Endometrial microvascular endothelial cells (primary cell): ENCODE measurements around the gene NDUFB6. TPM values are rescaled to one million over a fixed set of nuclear protein-coding genes. Genes with fewer than 3 reads are reported as not detected.
"Not testable (repeated sequence)": the region's sequence is repeated elsewhere in the genome, so short reads cannot be mapped to it uniquely, and the experiment has no call there.

Source experiments
- in situ Hi-C: cut with HindIII; loops from 2 replicates; pipeline ENCODE4 v1.10.0; 2017; ENCODE audit warnings: low sequenced_read_pairs, low pct_unique_long_range_greater_than_20kb; ENCODE audit errors: inconsistent ontology term
- total RNA-seq: library from RNA; depleted of rRNA; stranded (reverse); fragments of >200 nt; gene quantifications from one replicate; pipeline ENCODE4 v1.2.3, GENCODE V29; 2015; ENCODE audit errors: inconsistent ontology term

Gene NDUFB6
- total RNA-seq, 1 donor from 2014 or later = 86.0 TPM

DNA sequence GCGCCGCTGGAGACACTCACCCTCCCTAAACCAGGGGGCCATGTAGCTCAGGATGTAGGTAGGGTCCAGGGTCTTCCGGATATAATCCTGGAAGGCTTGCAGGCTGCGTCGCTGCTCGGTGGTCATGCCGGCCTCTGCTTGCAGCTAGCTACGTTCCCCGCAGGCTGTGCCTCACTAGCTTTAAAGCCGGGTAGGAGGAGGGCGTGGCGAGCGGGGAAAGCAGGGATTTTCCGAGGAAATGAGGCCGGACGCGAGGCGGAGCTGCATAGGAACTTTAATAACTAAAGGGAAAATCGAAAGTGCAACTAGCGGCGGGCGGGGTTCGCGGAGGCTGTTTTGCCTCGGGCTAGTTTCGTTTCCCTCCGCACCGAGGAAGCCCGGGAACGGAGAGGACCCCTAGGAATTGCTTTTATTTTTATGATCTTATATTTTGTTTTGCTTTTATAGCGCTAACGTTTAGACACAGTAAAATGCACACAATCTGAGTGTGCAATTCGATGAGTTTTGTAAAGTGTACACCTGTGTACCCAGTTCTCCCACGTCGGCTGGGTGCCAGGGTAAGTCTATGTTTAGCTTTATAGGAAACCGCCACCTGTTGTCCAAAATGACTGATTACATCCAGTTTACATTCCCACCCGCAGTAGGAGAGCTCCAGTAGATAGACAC is 46.8 kb downstream of the NDUFB6 start, which contains the start of gene RIGI:
RIGI (minus strand) TSS at position 156 of the 666 bp plus-strand sequence; CDS start at position 126, 30 bp downstream.
- in situ Hi-C loops = no loop called here

DNA sequence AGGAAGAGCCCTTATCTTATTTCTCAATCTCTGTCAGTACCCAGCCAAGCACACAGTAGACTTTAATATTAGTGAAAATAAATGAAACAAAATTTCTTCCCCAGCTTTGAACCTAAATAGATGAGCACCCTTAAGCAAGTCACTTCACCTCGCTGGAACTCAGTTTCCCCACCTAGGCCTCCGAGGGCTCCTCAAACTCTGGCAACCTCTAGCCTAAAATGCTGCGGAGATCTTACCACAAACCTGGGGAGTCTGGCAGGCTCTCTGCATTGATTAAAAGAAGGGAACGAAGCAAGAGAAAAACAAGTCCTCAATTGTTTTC is 47.3 kb downstream of the NDUFB6 start:
- in situ Hi-C loops = no loop called here

DNA sequence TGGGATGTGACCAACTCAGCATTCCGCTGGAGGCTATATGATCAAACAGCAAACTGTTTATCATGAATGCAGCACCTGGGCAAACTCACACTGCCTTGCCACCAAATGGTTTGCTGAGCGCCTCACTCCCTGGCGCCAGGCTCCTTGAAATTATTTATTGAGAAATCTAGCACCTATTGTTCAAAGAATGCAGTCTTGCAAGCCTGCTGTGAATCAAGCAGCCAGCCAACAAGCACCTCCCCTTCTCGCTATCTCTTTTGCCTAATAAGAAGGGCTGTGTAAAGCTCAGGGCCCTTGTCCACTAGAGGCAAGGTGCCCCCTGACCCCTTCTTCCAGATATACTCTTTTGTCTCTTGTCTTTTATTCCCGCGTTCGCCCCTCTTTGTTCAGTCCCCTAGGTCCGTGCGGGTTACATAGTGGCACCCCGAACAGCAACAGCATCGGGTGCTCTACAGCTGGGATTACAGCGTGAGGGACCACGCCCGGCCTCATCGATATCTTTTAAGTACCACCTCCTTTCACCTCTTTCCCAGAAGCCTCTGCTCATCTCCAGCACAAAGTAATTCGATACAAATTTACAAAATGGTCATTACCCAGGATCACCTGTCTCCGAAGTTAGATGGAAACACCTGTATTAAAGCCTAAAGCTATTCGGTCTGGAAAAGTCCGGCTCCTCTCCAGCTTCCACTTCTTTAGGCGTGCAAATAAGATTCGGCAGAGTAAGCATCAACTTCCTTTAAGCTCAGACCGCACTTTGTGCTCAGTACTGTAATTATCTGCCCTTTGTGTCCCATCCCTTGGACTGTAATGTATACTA is 47.9 kb downstream of the NDUFB6 start:
- in situ Hi-C loops = no loop called here

DNA sequence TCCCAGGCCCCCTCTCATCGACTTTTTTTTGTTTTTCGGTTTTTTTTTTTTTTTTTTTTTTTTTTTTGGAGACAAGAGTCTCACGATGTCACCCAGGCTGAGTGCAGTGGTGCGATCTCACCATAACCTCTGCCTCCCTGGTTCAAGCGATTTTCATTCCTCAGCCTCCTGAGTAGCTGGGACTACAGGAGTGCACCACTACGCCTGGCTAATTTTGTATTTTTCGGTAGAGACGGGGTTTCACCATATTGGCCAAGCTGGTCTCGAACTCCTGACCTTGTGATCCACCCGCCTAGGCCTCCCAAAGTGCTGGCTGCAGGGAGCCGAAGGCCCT is 48.4 kb downstream of the NDUFB6 start:
- in situ Hi-C loops = not testable (repeated sequence)

DNA sequence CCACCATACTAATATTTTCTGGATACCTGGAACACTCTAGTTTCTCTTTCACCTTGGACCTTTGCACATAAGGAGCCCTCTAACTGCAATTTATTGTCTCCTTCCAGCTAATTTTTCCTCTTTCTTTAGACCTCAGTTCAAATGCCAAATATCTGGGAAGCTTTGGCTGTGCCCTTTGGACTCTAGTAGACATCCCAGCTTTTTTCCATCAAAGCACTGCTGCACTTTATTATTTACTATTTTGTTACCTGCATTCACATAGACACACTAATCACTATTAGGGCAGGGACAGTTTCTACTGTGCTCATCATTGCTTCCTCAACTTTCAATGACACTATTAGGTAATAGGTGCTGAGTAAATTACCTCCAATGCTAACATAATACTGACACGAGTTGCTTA is 49.0 kb downstream of the NDUFB6 start:
- in situ Hi-C loops = no loop called here

DNA sequence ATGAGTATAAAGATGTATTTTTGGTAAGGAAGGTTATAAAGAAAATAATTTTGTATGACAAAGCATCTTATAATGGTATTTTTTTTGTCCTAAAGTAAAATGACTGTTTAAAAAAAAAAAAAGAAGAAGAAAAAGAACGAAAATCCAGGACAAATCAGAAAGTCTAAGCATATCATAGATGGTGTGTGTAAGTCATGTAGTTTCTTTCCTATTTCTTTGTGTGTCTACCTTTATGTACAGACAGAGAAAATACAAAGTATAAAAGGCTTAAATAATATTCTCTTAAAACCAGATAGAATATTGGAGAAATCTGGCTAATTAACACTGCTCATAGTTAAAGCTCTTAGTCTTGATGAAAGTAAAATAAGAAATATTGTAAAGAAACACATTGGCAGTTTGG is 54.7 kb downstream of the NDUFB6 start:
- in situ Hi-C loops = no loop called here

DNA sequence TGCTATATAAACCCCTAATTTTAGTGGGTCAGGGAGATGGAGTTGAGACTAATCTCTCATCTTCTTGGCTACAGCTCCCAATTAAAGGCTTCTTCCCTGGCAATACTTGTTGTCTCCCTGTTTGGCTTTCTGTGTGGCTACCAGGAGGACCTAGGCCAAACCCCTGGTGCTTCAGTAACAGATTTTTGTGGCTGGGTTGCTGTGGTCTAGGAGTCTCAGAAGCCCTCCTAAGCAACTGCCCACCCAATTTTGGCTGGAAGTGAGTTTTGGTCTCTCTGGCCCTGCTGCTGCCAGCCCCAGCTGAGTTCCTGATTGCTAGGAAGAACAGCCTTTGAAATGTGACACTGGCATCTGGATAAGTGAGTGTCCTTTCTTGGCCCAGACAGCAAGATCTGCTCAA is 56.7 kb downstream of the NDUFB6 start:
- in situ Hi-C loops = no loop called here

DNA sequence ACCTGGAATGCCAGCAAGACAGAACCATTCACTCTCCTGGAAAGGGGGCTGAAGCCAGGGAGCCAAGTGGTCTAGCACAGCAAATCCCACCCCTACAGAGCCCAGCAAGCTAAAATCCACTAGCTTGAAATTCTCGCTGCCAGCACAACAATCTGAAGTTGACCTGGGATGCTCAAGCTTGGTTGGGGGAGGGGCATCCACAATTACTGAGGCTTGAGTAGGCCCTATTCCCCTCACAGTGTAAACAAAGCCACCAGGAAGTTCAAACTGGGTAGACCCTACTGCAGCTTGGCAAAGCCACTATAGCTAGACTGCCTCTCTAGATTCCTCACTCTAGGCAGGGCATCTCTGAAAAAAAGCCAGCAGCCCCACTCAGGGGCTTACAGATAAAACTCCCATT is 64.2 kb downstream of the NDUFB6 start:
- in situ Hi-C loops = no loop called here

DNA sequence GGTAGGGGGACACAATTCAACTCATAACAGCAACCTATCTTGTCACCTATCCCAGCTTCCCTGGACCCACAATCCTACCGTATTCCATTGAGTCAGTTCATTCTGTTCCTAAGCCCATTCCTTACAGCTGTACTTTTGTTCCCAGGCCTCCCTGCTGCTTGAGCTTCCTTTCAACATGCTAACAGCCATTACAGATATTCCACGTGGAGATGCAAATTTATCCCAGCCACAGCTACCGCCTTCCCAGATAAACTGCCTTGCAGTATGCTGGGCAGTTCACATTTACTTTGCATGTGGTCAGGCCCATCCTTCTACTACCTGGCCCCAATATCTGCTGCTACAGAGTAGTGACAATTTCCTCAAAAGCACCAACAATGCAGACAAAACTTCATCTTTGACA is 70.0 kb downstream of the NDUFB6 start:
- in situ Hi-C loops = no loop called here

Other genes starting within 250 kb of the NDUFB6 start
- gene ACO1, start 188.5 kb downstream of the NDUFB6 start, total RNA-seq = 136 TPM
- 38.1 TPM for gene RIGI, start 47.0 kb downstream of the NDUFB6 start, total RNA-seq
- 3.4 TPM for gene SMIM27, start 20.8 kb downstream of the NDUFB6 start, total RNA-seq
- 16.5 TPM for gene TOPORS, start 20.6 kb downstream of the NDUFB6 start, total RNA-seq
- gene TAF1L, start 62.5 kb upstream of the NDUFB6 start, total RNA-seq = not detected
- gene TMEM215, start 210.4 kb upstream of the NDUFB6 start, total RNA-seq = not detected